H1 (cell line): Measurements from ENCODE around the gene SLC1A4. TPM values are rescaled to one million over a fixed set of nuclear protein-coding genes. Genes with fewer than 3 reads are reported as not detected.

Source experiments
- CTCF ChIA-PET: fragments of 300-600 bp; sonication (Branson Sonifier 250); formaldehyde crosslinking; loops from one replicate; lab custom pipeline; 2021; ENCODE audit not compliant: partially characterized antibody; lab: Charles Lee
- POLR2A ChIA-PET: fragments of 300-600 bp; sonication (Branson Sonifier 250); formaldehyde crosslinking; loops from one replicate; lab custom pipeline; 2021; ENCODE audit warnings: inconsistent platforms; ENCODE audit not compliant: partially characterized antibody; lab: Charles Lee
- DNase-seq, 2 experiments: peaks; one replicate each; pipeline versions ENCODE4 v3.0.0 to v3.0.0-alpha.2; 2010 to 2022; ENCODE audit warnings: low spot score in 2 of 2, low read depth in 1 of 2, mixed read lengths in 1 of 2
- FAIRE-seq: peaks from 2 replicates; lab custom pipeline; 2011; peaks lifted over from hg19 to GRCh38; lab: Jason Lieb, UNC
- H2AFZ ChIP-seq: 2 replicates; pipeline ENCODE4 v1.8.1; 2012; ENCODE audit warnings: low read length, inconsistent platforms
- H2AK5ac ChIP-seq: 2 replicates; pipeline ENCODE4 v1.6.1; 2013; ENCODE audit warnings: low read depth, low read length
- H2BK120ac ChIP-seq: replicated peaks from 2 replicates; pipeline ENCODE3; 2013; ENCODE audit warnings: low read depth, low read length, inconsistent platforms
- H2BK12ac ChIP-seq: 2 replicates; pipeline ENCODE4 v1.6.1; 2013; ENCODE audit warnings: low read depth, low read length
- H2BK15ac ChIP-seq: 2 replicates; pipeline ENCODE4 v1.6.1; 2013; ENCODE audit warnings: low read length
- H2BK20ac ChIP-seq: 2 replicates; pipeline ENCODE4 v1.6.1; 2013; ENCODE audit warnings: low read length
- H2BK5ac ChIP-seq: 2 replicates; pipeline ENCODE4 v1.6.1; 2013; ENCODE audit warnings: low read depth, low read length
- H3K14ac ChIP-seq: 2 replicates; pipeline ENCODE4 v1.6.1; 2013; ENCODE audit warnings: inconsistent platforms; ENCODE audit not compliant: insufficient read length
- H3K18ac ChIP-seq: 2 replicates; pipeline ENCODE4 v1.6.1; 2013; ENCODE audit warnings: low read length; ENCODE audit errors: extremely low read depth
- H3K23ac ChIP-seq: 2 replicates; pipeline ENCODE4 v1.6.1; 2013; ENCODE audit warnings: inconsistent platforms; ENCODE audit not compliant: insufficient read length
- H3K23me2 ChIP-seq: 2 replicates; pipeline ENCODE4 v1.6.1; 2013; ENCODE audit warnings: low read depth, low read length
- H3K27ac ChIP-seq: 2 replicates; pipeline ENCODE4 v1.6.1; 2011; ENCODE audit warnings: low read depth, low read length, inconsistent platforms
- H3K27me3 ChIP-seq, 4 experiments: replicated peaks in 1 of 4; 1 replicate in 1 of 4; 2 replicates in 3 of 4; pipeline versions ENCODE4 v1.6.1 to v1.8.1; 2011 to 2013; ENCODE audit warnings: low read length in 3 of 4, mild to moderate bottlenecking in 3 of 4, inconsistent platforms in 2 of 4, mixed read lengths in 2 of 4, moderate library complexity in 1 of 4; ENCODE audit not compliant: control insufficient read depth in 3 of 4, insufficient read depth in 3 of 4; ENCODE audit errors: extremely low read depth in 1 of 4
- H3K36me3 ChIP-seq, 4 experiments: 2 replicates each; pipeline versions ENCODE4 v1.6.1 to v1.8.1; 2011 to 2013; ENCODE audit warnings: mild to moderate bottlenecking in 4 of 4, low read length in 3 of 4, moderate library complexity in 2 of 4, control low read depth in 1 of 4, inconsistent platforms in 1 of 4; ENCODE audit not compliant: insufficient read depth in 4 of 4, control insufficient read depth in 2 of 4
- H3K4ac ChIP-seq: replicated peaks from 2 replicates; pipeline ENCODE3; 2013; ENCODE audit warnings: low read length, low read depth, mixed read lengths, inconsistent platforms; ENCODE audit not compliant: insufficient read length
- H3K4me1 ChIP-seq, 4 experiments: replicated peaks in 1 of 4; 1 replicate in 1 of 4; 2 replicates in 3 of 4; pipeline versions ENCODE4 v1.6.1 to v1.8.1; 2011 to 2013; ENCODE audit warnings: low read length in 3 of 4, inconsistent platforms in 2 of 4, mixed read lengths in 1 of 4; ENCODE audit not compliant: insufficient read depth in 4 of 4, control insufficient read depth in 3 of 4
- H3K4me2 ChIP-seq, 2 experiments: 2 replicates each; pipeline versions ENCODE4 v1.6.1 to v1.8.1; 2011 to 2013; ENCODE audit warnings: low read depth in 2 of 2, low read length in 2 of 2, control low read depth in 1 of 2, inconsistent platforms in 1 of 2, mild to moderate bottlenecking in 1 of 2; ENCODE audit not compliant: insufficient read depth in 1 of 2
- H3K4me3 ChIP-seq, 4 experiments: fragments of 200-600, 300-600 bp in 1 of 4; sonication (generic), shearing (Covaris generic), sonication (Bioruptor Twin) in 1 of 4; 2 replicates each; pipeline versions ENCODE4 v1.5.1 to v1.8.1; 2011 to 2016; ENCODE audit warnings: low read length in 4 of 4, low read depth in 3 of 4, control low read depth in 2 of 4, inconsistent platforms in 2 of 4, mild to moderate bottlenecking in 2 of 4, mixed read lengths in 1 of 4, moderate library complexity in 1 of 4; ENCODE audit not compliant: insufficient read depth in 2 of 4; ENCODE audit errors: extremely low read depth in 1 of 4
- H3K56ac ChIP-seq: replicated peaks from 2 replicates; pipeline ENCODE3; 2013; ENCODE audit warnings: low read depth, mild to moderate bottlenecking, mixed read lengths, low read length, inconsistent platforms; ENCODE audit not compliant: insufficient read length
- H3K79me1 ChIP-seq: 2 replicates; pipeline ENCODE4 v1.6.1; 2013; ENCODE audit warnings: low read depth, low read length, control low read depth
- H3K79me2 ChIP-seq, 2 experiments: 2 replicates each; pipeline versions ENCODE4 v1.6.1 to v1.8.1; 2012 to 2013; ENCODE audit warnings: low read length in 2 of 2, mild to moderate bottlenecking in 2 of 2, inconsistent platforms in 1 of 2; ENCODE audit not compliant: insufficient read depth in 2 of 2, control insufficient read depth in 1 of 2
- H3K9ac ChIP-seq, 4 experiments: replicated peaks in 1 of 4; 1 replicate in 1 of 4; 2 replicates in 3 of 4; pipeline versions ENCODE4 v1.6.1 to v1.8.1; 2011 to 2013; ENCODE audit warnings: low read depth in 3 of 4, low read length in 3 of 4, control low read depth in 2 of 4, mild to moderate bottlenecking in 2 of 4, moderate library complexity in 2 of 4, inconsistent platforms in 1 of 4; ENCODE audit errors: extremely low read depth in 1 of 4
- H3K9me3 ChIP-seq, 2 experiments: 2 replicates each; pipeline versions ENCODE4 v1.6.1 to v1.8.1; 2012 to 2013; ENCODE audit warnings: mild to moderate bottlenecking in 2 of 2, moderate library complexity in 2 of 2, control low read depth in 1 of 2, inconsistent platforms in 1 of 2, low read depth in 1 of 2, low read length in 1 of 2, mixed read lengths in 1 of 2; ENCODE audit not compliant: insufficient read depth in 2 of 2
- H4K20me1 ChIP-seq, 2 experiments: replicated peaks in 1 of 2; 2 replicates each; pipeline versions ENCODE3 to v1.8.1; 2011 to 2013; ENCODE audit warnings: inconsistent platforms in 2 of 2, low read length in 2 of 2, mild to moderate bottlenecking in 1 of 2; ENCODE audit not compliant: insufficient read depth in 2 of 2, control insufficient read depth in 1 of 2
- H4K5ac ChIP-seq: 2 replicates; pipeline ENCODE4 v1.6.1; 2013; ENCODE audit warnings: low read length, low read depth, mixed read lengths, inconsistent platforms; ENCODE audit not compliant: insufficient read length
- H4K8ac ChIP-seq: 2 replicates; pipeline ENCODE4 v1.8.0; 2013; ENCODE audit warnings: mild to moderate bottlenecking, moderate library complexity, low read length, inconsistent platforms; ENCODE audit not compliant: insufficient read depth; ENCODE audit errors: extremely low read depth
- H4K91ac ChIP-seq: replicated peaks from 2 replicates; pipeline ENCODE3; 2013; ENCODE audit warnings: low read length, mixed read lengths, inconsistent platforms; ENCODE audit not compliant: insufficient read length
- BACH1 ChIP-seq: IDR thresholded peaks from 2 replicates; pipeline ENCODE4 v1.6.1; 2012; ENCODE audit warnings: low read length, improper control_type of control experiment
- CBX8 ChIP-seq: fragments of 300-800, 300-1000 bp; sonication (generic); IDR thresholded peaks from 2 replicates; pipeline ENCODE4 v1.7.1; 2016; ENCODE audit warnings: low read depth, low read length, borderline replicate concordance
- JUND ChIP-seq: IDR thresholded peaks from 2 replicates; pipeline ENCODE4 v1.6.1; 2011; ENCODE audit warnings: mild to moderate bottlenecking, improper control_type of control experiment, low read length
- KDM1A ChIP-seq: fragments of 200-600, 300-600 bp; sonication (generic); IDR thresholded peaks from 2 replicates; pipeline ENCODE4 v1.7.1; 2016; ENCODE audit warnings: mild to moderate bottlenecking, low read length, borderline replicate concordance
- KDM5A ChIP-seq: fragments of 200-600 bp; IDR thresholded peaks from 2 replicates; pipeline ENCODE4 v1.7.1; 2012; ENCODE audit warnings: mild to moderate bottlenecking, low read length, inconsistent platforms, mixed read lengths
- NANOG ChIP-seq: IDR thresholded peaks from 2 replicates; pipeline ENCODE4 v1.6.1; 2011; ENCODE audit warnings: low read length, low read depth, mild to moderate bottlenecking, inconsistent platforms; ENCODE audit not compliant: insufficient read depth, poor library complexity, severe bottlenecking
- RBBP5 ChIP-seq: IDR thresholded peaks from 2 replicates; pipeline ENCODE4 v1.7.1; 2012; ENCODE audit warnings: low read depth, mild to moderate bottlenecking, inconsistent platforms, low read length, moderate library complexity, borderline replicate concordance
- RNF2 ChIP-seq: fragments of 200-900, 300-1000 bp; sonication (generic); IDR thresholded peaks from 2 replicates; pipeline ENCODE4 v1.7.1; 2016; ENCODE audit warnings: borderline replicate concordance, low read depth, mild to moderate bottlenecking, antibody characterized with exemption, low read length; ENCODE audit not compliant: poor library complexity, severe bottlenecking; ENCODE audit errors: missing control alignments
- SP2 ChIP-seq: IDR thresholded peaks from 2 replicates; pipeline ENCODE4 v1.6.1; 2012; ENCODE audit warnings: mild to moderate bottlenecking, low read length, inconsistent platforms
- TAF1 ChIP-seq: IDR thresholded peaks from 2 replicates; pipeline ENCODE4 v1.6.1; 2011; ENCODE audit warnings: mild to moderate bottlenecking, low read depth, low read length
- USF2 ChIP-seq: IDR thresholded peaks from 2 replicates; pipeline ENCODE4 v1.6.1; 2011; ENCODE audit warnings: low read length, improper control_type of control experiment
- WGBS, 2 experiments: shearing (Covaris generic) in 1 of 2; methylation state at CpG; one replicate each; pipeline versions ENCODE4 v1.1.6 to v1.1.7; 2013 to 2015; ENCODE audit warnings: low lambda C conversion rate in 2 of 2, mixed read lengths in 2 of 2, inconsistent platforms in 1 of 2, low coverage in 1 of 2, missing lambda C conversion rate in 1 of 2; ENCODE audit not compliant: insufficient replicate concordance in 2 of 2, insufficient coverage in 1 of 2, insufficient read length in 1 of 2; ENCODE audit errors: extremely low coverage in 1 of 2, missing lambda C conversion rate in 1 of 2; 5-methylcytosine and 5-hydroxymethylcytosine counted together
- polyA plus RNA-seq, 7 experiments: library from polyadenylated mRNA; depleted of rRNA in 3 of 7; stranded (reverse) in 5 of 7; unstranded in 2 of 7; fragments of >200 nt in 5 of 7; fragments of 200-250 nt in 2 of 7; gene quantifications; 1 replicate in 5 of 7; 2 replicates in 1 of 7; 4 replicates in 1 of 7; pipeline versions ENCODE4 v1.2.1 to v1.2.3, GENCODE V29; 2011 to 2013; ENCODE audit warnings: missing spikeins in 2 of 7, mixed read lengths in 2 of 7
- total RNA-seq: library from RNA; stranded (reverse); fragmentation: NEBNext Ultra II Directional; extraction: Animal tissue kit (Norgen Biotek cat#: 25700); gene quantifications from 2 replicates; pipeline ENCODE4 v1.2.1, GENCODE V29; 2021
- TF ChIP-seq, protein P1 (sequence below): IDR thresholded peaks from 2 replicates; pipeline ENCODE4 v1.6.1; 2012; ENCODE audit warnings: inconsistent platforms

Gene SLC1A4
- total and polyA plus RNA-seq, 2 of the 8 experiments (the other 6 are each of a cell fraction or from before 2014, with no cell fraction given), result 0.44 to 0.86 TPM

DNA sequence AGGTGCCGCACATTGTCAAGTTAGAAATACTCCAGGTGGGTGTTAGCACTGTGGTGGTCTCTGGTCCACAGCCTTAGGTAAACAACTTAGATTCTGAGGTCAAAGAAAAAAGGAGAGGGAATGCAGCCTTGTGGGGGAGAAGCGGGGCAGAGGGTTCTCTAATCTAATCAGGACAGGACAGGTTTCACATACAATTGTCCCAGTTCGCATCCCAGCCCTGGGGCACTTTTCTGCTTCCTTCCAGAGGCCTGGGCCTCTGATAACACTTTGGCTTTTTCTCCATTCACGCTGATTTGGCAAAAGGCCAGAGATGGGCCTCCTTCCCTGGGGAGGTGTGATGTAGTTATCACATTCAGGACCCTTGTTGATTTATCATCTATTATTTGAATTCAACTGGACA is 32.5 kb downstream of the SLC1A4 start:
- H2BK12ac ChIP-seq, result no peak overlapping the region
- DNase-seq, result no peak
- H3K23ac ChIP-seq, result no peak overlapping the region
- no peak overlapping the region for H2AFZ ChIP-seq
- no peak overlapping the region for H3K18ac ChIP-seq
- ChIA-PET POLR2A (interaction anchor here (0.9 kb wide), 1 partner anchor 11 kb away, joined by 3 read pairs; no protein-coding TSS in a partner anchor), CTCF (interaction anchor here (0.7 to 2.9 kb wide), 7 partner anchors 20 to 107 kb away, joined by 3 to 8 read pairs (median 4); no protein-coding TSS in a partner anchor)
- H2AK5ac ChIP-seq, result no peak overlapping the region
- no peak overlapping the region for H2BK120ac ChIP-seq
- H3K4ac ChIP-seq, result no peak overlapping the region
- H3K14ac ChIP-seq, result no peak overlapping the region
- H3K27ac ChIP-seq, result no peak overlapping the region
- H4K91ac ChIP-seq, result no peak overlapping the region
- no peak overlapping the region for H2BK20ac ChIP-seq
- peaks cover 0 to 5% of the 10 kb centered on the region in 2 experiments for H4K20me1 ChIP-seq
- no peak overlapping the region for H3K4me2 ChIP-seq
- H3K4me1 ChIP-seq, result peaks cover 0 to 3% (median 0%) of the 10 kb centered on the region in 4 experiments; a peak in 1 of 7 replicates
- H3K56ac ChIP-seq, result no peak overlapping the region
- H4K8ac ChIP-seq, result no peak overlapping the region
- no peak overlapping the region for H2BK15ac ChIP-seq
- H3K9me3 ChIP-seq, result no peaks in the 10 kb centered on the region
- H3K79me1 ChIP-seq, result peaks cover 2% of the 10 kb centered on the region; the same call in 1 of the 2 replicates
- H3K9ac ChIP-seq, result no peak overlapping the region
- FAIRE-seq, result no peak
- H4K5ac ChIP-seq, result no peak overlapping the region
- H2BK5ac ChIP-seq, result no peak overlapping the region
- H3K36me3 ChIP-seq, result no peaks in the 10 kb centered on the region
- H3K79me2 ChIP-seq, result no peaks in the 10 kb centered on the region
- no peak overlapping the region for H3K4me3 ChIP-seq
- no peaks in the 10 kb centered on the region for H3K23me2 ChIP-seq
- 88% methylated on average over 4 of the region's 4 CpGs; no CpG with 5 or more reads in 1 of the 2 experiments for WGBS, 2 experiments
- no peaks in the 10 kb centered on the region for H3K27me3 ChIP-seq
- TF ChIP-seq, protein P1, sequence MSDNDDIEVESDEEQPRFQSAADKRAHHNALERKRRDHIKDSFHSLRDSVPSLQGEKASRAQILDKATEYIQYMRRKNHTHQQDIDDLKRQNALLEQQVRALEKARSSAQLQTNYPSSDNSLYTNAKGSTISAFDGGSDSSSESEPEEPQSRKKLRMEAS, result no peak
- TF ChIP-seq SP2 (no peak), KDM1A (no peak), USF2 (no peak), BACH1 (no peak), RNF2 (no peak), KDM5A (no peak), TAF1 (no peak), CBX8 (no peak), JUND (no peak), RBBP5 (no peak), NANOG (no peak)
